Fibroblast of skin of right biceps (primary cell): Measurements from ENCODE around the gene OR10A2.
A peak's percentile ranks its signal among the peaks of the same experiment; 100 is the strongest.
"Not testable (repeated sequence)": the region's sequence is repeated elsewhere in the genome, so short reads cannot be mapped to it uniquely, and the experiment has no call there.

Experiments used
- DNase-seq: peaks from one replicate; pipeline ENCODE4 v3.0.0-alpha.2; 2013

Gene OR10A2

DNA sequence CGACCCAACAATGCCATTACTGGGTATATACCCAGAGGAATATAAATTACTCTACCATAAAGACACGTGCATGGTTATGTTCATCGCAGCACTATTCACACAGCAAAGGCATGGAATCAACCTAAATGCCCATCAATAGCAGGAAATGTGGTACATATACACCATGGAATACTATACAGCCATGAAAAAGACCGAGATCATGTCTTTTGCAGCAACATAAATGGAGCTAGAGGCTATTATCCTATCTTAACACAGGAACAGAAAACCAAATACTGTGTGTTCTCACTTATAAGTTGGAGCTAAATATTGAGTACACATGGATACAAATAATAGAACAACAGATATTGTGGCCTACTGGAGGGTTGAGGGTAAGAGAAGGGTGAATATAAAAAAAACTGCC is 26.0 kb downstream of the OR10A2 start:
- DNase-seq, result no peak

DNA sequence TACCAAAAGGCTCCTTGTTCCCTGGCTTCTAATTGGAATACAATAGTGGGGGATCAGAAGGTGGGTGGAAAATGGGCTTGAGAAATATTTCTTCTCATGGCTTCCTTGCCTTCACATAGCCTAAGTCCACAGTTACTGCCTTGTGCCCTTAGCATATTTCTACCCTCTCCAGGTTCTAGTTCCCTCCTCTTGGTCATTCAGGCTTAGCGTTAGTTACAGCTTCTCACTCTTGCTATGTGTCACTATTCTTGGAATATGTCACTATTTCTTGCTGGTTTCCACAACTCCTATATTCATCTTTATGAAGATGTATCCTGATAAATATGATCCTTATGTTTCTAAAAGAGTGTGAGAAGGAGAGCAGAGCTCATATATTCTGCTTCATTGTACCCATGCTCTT is 27.0 kb downstream of the OR10A2 start:
- no peak for DNase-seq

DNA sequence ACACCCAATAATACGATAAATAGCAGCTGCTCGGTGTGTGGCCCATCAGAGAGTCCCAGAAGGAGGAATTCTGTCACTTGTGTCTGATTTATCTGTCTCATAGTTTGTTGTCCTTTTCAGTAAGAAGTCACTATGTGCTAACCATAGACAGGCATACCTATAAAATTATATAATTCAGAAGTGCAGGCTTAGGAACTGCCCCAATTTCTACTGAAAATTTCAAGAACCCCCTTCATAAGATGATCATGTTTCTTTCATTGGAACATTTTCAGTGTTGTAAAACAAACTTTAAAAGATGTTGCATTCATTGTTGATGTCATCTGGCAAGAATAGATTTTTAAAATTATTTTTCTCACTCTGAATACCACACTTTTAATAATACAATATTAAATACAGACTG is 29.5 kb downstream of the OR10A2 start, which contains the start of gene OR2D2:
TSS of gene OR2D2 (minus strand) at position 101 of the 400 bp plus-strand sequence. CDS start at position 101, 0 bp downstream.
- DNase-seq, result no peak

DNA sequence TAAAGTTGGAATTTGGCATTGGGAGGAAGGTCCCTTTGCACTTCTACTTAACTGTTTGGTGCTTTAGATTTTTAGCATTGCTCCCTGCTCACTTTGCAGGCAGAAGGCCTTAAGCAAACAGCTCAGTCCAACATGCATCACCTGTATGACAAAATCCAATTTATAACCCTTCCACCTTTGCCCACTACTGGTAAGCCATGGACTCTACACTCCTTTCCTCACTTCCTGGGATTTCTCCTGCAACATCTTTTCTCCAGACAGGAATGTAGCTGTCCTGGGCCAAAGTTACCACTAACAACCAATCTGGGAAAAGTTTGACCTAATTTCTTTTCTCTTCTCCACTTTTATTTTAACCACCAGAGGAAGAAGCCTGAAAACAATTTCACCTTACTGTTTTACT is 31.2 kb downstream of the OR10A2 start:
- DNase-seq, result no peak

DNA sequence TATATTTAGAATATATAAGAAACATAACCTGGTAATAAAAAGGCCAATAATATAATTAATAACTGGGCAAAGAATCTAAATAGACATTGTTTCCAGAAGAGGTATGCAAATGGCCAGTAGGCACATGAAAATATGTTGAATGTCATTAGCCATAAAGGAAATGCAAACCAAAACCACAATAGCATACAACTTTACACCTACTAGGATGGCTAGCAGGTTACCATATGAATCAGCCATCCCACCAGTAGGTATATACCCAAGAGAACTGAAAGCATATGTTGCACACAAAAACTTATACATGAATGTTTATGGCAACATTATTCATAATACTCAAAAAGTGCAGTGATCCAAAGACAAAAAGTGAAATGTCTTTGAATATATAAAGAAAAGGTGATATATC is 32.2 kb downstream of the OR10A2 start:
- DNase-seq, result no peak

DNA sequence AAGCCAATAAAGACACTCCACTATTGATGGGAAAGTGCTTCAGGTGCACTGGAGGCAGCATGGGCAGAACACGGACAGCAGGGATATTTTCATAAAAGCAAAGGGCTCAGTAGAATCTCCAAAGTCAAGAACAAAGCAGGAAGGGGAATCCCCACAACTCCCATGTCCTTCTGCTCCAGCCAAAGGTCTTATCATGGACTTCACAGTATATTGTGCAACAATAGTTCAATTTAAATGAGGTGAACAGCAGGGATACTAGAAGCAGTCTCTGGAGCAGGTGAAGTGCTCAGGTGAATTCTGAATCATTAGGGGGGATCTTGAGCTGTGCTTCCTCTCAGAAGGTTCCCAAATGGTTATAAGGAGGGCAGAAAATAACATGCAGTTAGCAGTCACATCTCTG is 36.1 kb downstream of the OR10A2 start:
- no peak for DNase-seq

DNA sequence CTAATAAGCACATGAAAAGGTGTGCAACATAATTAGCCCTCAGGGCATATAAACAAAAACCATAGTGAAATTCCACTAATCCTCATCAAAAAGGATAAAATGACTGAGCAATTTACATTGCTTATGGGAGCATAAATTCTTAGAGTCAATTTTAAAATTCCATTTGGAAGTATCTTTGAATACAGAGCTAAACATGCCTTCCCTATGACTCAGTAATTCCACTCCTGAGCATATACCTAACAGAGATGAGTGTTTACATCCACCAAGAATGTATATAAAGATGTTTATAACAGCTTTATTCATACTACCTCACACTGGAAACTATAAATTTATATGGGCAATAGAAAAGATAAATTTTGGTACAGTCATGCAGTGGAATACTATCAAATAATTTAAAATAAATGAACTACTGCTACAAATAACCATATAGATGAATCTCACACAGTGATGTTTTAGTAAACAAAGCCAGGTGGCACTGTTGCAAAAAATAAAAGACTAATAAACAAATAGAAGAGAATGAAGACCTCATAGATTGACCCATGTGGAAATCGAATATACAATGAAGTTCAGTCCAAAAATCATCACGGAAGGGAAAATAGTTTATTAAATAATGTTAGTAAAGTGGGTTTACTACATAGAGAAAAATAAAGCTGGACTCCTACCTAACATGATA is 37.6 kb downstream of the OR10A2 start:
- DNase-seq, result peak; percentile 10

DNA sequence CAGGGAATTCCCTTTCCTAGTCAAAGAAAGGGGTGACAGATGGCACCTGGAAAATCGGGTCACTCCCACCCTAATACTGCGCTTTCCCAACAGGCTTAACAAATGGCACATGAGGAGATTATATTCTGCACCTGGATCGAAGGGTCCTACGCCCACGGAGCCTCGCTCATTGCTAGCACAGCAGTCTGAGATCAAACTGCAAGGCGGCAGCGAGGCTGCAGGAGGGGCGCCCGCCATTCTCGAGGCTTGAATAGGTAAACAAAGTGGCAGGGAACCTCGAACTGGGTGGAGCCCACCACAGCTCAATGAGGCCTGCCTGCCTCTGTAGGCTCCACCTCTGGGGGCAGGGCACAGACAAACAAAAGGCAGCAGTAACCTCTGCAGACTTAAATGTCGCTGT is 41.9 kb downstream of the OR10A2 start:
- not testable (repeated sequence) for DNase-seq

DNA sequence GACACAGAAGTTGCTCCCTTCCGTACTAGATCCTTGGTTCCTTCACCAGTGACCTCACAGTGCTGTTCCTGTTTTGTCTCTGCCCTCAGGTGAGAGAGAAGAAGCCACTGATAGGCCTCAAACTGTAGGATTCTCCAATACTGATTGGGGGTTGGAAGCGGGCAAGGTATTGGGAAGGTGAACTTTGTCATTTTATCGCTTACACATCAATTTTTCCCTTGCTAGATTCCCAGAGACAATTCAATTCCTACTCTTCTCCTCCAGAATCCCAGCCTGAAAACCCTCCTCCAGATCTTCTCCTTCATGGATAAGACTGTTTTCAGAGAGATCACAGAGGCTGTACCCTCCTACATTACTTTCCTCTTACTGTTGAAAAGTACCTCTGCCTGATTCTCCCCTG is 48.5 kb downstream of the OR10A2 start:
- no peak for DNase-seq

DNA sequence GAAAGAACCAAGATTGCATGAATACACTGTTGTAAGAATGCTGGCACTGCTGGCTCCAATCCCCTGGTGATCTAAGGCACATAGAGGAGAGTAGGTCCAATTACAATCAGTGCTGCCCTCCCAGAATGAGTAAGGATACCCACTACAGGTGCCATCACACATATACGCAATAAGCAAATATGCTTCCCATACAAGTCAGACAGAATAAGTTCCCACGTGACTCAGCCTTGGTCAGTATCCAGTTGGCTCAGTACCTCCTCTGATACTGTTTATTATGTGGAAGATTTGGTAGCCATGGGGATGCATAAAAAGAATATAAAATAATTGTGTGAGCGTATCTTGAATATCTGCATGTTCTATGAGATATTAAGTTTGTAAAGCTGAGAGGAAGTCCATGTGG is 49.1 kb downstream of the OR10A2 start:
- peak; percentile 7 for DNase-seq

DNA sequence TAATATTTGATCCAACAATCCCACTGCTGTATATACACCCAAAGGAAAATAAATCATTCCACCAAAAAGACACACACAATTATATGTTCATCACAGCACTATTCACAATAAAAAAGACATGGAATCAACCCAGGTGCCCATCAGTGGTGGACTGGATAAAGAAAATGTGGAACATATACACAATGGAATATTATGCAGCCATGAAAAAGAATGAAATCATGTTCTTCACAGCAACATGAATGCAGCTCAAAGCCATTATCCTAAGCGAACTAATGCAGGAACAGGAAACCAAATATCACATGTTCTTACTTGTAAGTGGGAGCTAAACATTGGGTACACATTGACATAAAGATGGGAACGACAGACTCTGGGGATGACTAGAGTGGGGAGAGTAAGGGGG is 56.8 kb downstream of the OR10A2 start:
- DNase-seq, result no peak

DNA sequence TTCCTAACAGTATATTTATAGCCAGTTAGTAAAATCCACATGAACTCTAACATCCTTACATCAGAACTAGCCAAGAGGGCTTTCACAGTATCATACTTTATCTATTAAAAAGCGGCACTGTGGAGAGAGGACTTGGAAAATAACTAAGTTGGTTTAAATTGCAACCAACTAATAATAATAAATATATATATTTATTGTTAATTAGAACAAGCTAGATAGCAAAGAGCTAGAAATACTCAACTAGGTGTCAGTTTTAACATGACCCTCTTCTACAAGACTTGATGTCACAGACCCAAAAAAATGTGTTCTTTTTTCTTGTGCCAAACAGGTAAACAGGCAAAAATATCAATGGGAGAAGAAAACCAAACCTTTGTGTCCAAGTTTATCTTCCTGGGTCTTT is 57.8 kb downstream of the OR10A2 start, which contains the start of gene OR2D3:
TSS of gene OR2D3 (plus strand) at position 301 of the 400 bp plus-strand sequence. CDS start at position 301, 0 bp downstream.
- DNase-seq, result no peak
